IPS-18c (cell line): Measurements from ENCODE around the gene PTCSC3.

ENCODE experiments used
- H3K4me3 ChIP-seq: 2 replicates; pipeline ENCODE4 v1.7.0; 2013; ENCODE audit warnings: low read depth, mild to moderate bottlenecking, low read length, moderate library complexity; ENCODE audit not compliant: insufficient read depth
- H3K9me3 ChIP-seq: one replicate; pipeline ENCODE4 v1.6.1; 2013; ENCODE audit warnings: mild to moderate bottlenecking, low read length, moderate library complexity; ENCODE audit not compliant: control insufficient read depth, insufficient read depth

Gene PTCSC3

DNA sequence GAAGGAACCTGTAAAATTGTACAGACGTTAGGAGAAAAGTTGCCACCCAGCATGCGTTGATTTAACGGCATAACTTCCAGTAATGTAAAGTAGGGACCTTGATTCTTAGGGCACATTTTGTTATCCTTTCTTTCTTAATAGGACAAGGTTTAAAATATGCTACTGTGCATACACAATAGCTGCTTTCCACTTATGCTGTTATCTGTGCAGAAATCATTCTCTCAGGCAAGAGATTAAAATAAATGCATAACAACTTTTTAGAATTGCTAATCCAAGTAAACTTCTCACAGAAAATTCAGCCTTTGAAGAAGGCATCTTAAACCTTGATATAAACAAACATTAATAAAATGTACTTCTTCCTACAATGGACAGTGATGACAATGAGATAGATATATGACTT, 16.0 kb upstream of the PTCSC3 start:
- Histone ChIP-seq H3K9me3 (no peaks in the 10 kb centered on the region), H3K4me3 (no peak overlapping the region)

DNA sequence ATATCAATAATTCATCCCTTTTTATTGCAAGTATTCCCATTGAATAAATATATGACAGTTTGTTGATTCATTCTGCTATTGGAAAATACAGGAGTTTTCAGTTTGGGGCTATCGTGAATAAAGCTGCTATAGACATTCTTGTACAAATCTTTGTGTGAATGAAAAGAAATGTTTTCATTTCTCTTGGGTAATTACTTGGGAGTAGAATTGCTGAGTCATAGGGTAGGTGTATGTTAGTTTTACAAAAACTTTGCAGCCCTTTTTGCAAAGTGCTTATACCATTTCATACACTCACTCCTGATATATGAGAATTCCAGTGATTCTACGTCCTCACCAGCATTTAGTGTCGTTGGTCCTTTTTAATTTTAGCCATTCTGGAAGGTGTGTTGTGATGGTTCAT, 6.9 kb upstream of the PTCSC3 start:
- Histone ChIP-seq H3K4me3 (no peak overlapping the region), H3K9me3 (peaks cover 2% of the 10 kb centered on the region)

DNA sequence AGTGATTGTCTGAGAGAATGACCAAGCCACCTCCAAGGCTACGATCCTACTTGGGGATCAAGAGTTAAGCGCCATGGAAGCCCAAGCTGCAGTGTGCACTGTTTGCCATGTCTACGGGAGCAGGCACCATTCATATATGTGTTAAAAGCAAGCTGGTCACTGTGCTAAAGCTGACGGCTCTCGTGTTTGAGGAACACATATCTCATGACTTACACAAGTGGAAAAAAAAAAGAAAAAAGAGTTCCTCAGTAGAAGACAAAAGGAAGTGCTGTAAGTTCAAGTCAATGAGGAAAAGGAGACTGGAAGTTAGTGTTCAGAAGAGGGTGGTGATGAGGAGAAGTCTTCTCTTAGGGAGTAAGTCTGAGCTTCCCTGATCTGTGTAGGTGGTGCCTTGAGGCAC, 4.9 kb upstream of the PTCSC3 start:
- peaks cover 2% of the 10 kb centered on the region for H3K9me3 ChIP-seq
- H3K4me3 ChIP-seq, result no peak overlapping the region

DNA sequence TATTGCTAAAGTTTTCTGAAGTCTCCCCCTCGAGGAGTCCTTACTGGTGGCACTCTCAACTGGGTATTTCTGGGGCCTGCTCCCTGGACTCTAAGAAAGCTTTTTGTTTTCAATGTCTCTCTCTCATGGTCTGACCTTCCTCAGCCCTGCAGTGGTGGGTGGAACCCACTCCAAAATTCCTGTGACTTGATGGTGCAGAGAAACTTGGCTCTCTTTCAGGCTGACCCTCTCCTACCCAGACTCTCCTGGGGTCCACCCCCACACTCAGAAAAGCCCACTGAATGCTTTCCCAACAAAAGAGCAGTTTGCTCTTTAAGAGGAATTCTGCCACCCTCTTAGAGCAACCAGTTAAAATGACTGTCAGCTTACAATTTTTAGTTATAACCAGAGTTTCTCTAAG, 967 bp upstream of the PTCSC3 start:
- H3K9me3 ChIP-seq, result no peaks in the 10 kb centered on the region

DNA sequence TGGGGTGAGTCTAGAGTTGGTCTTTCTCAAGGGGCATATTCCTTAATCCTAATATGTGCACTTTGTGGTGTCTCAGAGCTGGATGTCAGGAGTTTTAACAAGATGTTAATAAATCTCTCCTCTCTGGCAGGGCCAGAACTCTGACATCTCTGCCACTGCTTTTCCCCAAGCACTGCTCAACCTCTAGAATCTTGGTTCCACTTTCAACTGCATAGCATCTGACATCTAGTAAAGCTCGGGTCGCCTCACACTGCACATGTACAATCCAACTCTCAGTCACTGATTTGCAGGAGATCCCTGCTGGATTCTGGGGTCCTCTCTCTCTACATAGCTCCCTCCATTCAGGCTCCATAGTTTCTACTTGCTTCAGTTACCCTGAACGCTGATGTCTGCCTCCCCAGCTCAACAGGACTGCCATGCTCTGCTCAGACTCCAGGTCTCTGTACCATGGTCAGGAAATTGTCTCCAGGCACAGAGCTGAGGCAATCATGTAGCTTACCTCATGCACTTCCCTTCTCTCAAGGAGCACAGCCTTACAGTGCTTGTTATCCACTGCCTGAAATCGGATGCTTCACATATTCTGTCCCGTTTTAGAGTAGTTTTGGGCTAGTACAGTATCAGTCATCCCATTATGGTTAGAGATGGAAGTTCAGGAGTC, 1.6 kb downstream of the PTCSC3 start:
- H3K4me3 ChIP-seq, result no peak overlapping the region
- no peaks in the 10 kb centered on the region for H3K9me3 ChIP-seq

More for the DNA sequence above, 967 bp upstream of the PTCSC3 start:
- no peak overlapping the region for H3K4me3 ChIP-seq

DNA sequence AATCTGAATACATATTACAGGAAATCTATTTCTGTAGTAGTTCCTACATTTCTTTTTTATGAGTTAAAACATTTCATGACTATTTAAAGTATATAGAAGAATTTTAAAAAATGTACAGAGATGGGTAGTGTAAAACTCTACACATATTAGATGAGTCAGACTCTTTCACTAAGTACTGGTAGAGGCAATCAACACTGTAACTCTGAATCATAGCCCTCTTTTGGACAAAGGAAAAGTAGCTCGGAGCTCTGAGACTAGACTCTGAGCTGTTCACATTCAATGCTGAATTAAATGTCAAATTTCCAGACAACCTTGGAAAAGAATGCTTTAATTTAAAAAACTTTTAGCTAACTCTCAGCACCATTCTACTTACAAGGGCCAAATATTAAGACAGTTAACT, 3.4 kb downstream of the PTCSC3 start:
- H3K9me3 ChIP-seq, result no peaks in the 10 kb centered on the region
- no peak overlapping the region for H3K4me3 ChIP-seq

DNA sequence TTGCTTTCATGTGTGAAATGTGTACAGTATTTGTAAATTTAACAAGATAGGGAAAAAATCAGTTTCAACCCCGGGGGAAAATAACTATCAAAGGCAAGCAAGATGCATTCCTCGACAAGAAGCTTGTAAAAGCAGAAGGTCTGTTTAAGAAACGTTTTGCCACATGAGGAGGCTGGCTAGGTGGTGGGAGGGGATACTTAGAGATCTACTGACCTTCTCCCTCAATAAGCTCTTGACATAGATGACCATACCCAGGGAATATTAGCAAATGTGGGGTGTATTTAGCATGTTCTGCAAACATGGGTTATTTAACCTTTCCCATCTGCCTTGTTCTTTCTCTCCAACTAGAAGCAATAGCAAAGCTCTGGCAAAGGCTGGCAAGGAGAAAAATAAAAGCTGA, 4.9 kb downstream of the PTCSC3 start:
- H3K9me3 ChIP-seq, result no peaks in the 10 kb centered on the region
- no peak overlapping the region for H3K4me3 ChIP-seq

DNA sequence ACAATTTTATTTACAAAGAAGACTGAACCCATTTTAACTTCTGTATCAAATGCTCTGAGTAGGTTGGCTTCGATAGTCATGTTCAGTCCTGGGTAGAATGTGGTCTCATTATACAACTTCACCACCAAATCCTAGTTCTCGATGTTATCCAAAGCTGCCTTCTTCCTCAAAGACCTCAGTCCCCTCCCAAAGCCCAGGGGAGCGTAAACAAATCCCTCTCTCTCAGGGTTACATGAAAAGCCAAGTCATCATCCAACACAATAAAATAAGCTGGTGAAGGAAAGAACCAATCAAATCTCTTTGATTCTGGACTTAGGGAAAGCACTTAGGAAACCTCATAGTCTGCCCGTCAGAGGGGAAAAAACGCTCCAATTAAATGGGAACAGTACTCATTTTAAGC, 9.1 kb downstream of the PTCSC3 start:
- Histone ChIP-seq H3K4me3 (no peak overlapping the region), H3K9me3 (no peaks in the 10 kb centered on the region)

DNA sequence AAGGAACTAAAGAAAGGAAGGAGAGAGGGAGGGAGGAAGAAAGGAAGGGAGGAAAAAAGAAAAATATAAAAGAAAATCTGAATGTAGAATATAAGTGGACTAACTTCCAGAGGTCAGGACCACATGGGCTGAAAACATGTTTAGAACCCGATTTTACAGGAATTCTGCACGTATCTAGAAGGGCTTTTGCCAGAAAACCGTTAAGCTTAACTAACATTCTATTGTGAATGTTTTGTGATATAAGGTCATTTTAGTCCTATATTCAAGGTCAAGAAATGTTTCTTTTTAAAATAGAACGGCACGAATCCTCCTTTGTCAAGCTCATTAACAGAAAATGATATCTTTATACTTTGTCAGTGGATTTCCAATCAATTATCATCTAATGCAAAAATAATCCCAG, 13.1 kb downstream of the PTCSC3 start:
- H3K9me3 ChIP-seq, result no peaks in the 10 kb centered on the region
- H3K4me3 ChIP-seq, result no peak overlapping the region

DNA sequence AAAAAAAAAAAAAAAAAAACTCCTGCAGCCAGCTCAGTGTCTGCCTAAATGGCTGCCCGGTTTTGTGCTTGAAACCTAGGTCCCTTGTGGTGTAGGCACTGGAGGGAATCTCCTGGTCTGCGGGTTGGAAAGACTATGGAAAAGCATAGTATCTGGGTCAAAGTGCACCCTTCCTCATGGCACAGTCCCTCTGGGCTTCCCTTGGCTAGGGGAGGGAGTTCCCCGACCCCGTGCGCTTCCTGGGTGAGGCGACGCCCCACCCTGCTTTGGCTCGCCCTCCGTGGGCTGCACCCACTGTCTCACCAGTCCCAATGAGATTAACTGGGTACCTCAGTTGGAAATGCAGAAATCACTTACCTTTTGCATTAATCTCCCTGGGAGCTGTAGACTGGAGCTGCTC, 14.3 kb downstream of the PTCSC3 start:
- Histone ChIP-seq H3K9me3 (no peaks in the 10 kb centered on the region), H3K4me3 (0 out of 2 replicates have a peak overlapping the region, but pooled peaks have one; percentile 10)

DNA sequence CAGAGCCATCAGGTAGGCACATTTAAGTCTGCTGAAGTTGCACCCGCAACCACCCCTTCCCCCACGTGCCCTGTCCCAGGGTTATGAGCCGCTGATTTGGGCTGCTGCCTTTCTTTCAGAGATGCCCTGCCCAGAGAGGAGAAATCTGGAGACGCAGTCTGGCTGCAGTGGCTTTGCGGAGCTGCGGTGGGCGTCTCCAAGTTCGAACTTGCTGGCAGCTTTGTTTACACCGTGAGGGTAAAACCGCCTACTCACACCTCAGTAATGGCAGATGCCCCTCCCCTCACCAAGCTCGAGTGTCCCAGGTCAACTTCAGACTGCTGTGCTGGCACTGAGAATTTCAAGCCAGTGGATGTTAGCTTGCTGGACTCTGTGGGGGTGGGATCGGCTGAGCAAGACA, 14.7 kb downstream of the PTCSC3 start:
- H3K4me3 ChIP-seq, result no peak overlapping the region
- H3K9me3 ChIP-seq, result no peaks in the 10 kb centered on the region

DNA sequence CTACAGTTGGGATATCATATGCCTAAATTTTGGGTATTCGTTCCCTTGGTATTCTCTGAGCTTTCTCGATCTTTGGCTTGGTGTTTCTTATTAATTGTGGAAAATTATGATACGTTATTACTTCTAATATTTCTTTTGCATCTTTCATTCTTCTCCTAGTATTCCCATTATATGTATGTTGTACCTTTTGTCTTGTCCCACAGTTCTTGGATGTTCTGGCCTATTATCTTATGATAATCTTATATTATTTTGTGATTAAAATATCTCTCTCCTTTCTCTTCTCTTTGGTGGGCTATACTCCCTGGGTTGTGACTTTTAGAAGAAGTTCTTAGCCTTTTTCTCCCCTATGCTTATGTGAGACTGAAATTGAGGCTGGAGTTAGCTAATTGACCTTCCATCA, 25.2 kb downstream of the PTCSC3 start:
- Histone ChIP-seq H3K4me3 (no peak overlapping the region), H3K9me3 (peaks cover 2% of the 10 kb centered on the region)

DNA sequence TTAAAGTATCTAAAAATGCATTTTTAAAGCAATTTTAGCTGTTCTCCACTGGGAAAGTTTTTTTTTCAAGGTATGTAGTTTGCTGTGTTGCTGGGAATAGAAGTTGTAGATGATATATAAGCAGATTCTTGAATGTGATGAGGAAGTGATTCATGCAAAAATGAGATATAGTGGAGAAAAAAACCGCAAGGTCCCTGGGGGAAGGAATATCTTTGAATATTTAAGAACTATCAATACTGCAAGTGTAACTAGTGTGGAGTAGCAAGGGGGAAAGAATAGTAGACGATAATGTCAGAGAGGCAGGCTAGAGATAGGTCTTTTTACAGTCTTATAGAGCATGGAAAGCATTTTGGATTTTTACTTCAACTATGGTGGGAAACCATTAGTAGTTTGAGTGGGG, 42.5 kb downstream of the PTCSC3 start:
- no peaks in the 10 kb centered on the region for H3K9me3 ChIP-seq
- no peak overlapping the region for H3K4me3 ChIP-seq

DNA sequence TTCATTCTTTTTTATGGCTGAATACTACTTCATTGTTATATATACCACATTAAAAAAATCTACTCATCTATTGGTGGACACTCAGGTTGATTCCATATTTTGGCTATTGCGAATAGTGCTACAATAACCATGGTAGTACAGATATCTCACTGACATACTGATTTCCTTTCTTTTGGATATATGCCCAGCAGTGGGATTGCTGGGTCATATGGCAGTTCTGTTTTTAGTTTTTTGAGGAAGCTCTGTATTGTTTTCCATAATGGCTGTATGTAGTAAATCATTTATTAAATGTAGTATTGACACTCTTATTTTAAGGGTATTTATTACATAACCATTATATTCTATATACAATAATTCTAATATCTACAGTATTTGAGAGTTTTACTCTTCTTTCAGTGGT, 43.7 kb downstream of the PTCSC3 start:
- H3K4me3 ChIP-seq, result no peak overlapping the region
- no peaks in the 10 kb centered on the region for H3K9me3 ChIP-seq

DNA sequence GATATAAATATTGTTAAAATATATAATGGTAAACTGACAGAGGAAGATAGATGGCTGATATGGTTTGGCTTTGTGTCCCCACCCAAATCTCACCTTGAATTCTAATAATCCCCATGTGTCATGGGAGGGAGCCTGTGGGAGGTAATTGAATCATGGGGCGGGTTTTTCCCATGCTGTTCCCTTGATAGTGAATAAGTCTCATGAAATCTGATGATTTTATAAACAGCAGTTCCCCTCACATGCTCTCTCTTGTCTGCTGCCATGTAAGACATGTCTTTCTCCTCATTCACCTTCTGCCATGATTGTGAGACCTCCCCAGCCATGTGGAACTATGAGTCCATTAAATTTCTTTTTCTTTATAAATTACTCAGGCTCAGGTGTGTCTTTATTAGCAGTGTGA, 46.3 kb downstream of the PTCSC3 start:
- no peaks in the 10 kb centered on the region for H3K9me3 ChIP-seq
- H3K4me3 ChIP-seq, result no peak overlapping the region

DNA sequence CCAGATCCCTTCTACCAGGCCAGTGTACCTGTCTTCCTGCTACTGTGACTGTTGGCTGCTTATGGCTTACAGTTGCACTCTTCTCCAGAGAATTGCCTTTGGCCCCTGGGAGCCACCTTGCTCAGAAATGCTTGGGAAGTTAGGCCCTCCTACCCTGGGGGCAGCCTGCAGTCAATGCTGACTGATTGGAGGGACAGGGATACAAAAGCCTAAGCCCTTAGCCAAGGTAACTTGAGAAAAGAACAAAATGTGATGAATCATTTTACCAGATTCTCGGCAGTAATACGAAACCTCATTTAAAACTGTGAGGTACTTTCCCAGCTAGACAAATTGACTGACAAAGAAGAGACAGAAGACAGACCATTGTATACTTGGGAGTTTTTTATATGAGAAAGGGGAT, 47.3 kb downstream of the PTCSC3 start:
- Histone ChIP-seq H3K9me3 (no peaks in the 10 kb centered on the region), H3K4me3 (no peak overlapping the region)

DNA sequence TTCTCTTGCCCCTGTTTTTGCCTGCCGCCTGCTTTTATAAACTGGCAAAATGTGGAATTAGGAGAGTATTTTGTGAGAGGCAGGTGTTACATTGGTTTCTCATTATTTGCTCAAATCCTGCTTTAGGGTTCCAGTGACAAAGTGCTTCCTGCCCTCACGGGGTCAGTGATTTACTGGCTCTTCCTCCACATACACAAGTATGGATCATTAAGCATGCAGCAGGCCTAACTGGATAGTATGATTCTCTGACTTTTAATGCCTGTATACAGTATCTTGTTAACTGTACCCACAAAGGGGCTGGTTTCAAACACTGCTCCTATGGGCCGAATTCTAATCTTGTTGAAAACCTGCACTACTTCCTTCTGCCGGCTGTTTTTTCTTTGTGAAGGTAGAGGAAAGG, 63.2 kb downstream of the PTCSC3 start:
- H3K4me3 ChIP-seq, result no peak overlapping the region
- no peaks in the 10 kb centered on the region for H3K9me3 ChIP-seq

DNA sequence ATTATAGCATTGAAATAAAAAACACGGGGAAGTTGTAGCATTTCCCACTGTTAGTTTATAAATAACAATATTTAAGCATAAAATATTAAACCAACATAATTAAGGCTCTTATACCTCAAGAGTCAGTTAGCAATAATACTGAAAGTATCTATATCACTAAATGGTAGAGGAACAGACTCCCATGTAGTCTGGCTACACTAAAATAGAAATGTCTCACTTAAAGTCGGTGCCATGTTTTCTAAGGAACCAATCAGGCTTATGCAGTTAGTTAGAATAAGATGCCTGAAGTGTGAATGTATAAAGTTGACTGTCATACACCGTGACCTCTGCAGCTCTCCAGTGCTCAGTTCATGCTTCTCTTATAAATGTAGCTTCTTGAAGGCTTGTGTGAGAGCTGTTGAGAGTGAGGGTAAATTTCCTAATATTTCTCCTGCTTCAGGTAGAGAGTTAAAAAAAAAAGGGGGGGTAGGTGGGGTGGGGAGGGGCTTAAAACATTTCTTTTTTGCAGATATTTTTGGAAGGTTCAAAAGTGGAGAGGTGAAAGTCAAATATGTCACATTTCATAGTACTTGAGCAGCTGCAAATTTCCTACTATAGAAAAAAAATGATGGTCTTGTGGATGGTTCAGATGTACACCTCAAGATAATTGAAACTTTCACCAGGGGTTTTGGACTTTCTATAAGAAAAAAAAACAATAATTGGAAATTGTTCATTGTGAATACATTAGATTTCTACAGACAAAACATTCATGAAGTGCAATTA, 64.5 kb downstream of the PTCSC3 start:
- Histone ChIP-seq H3K9me3 (no peaks in the 10 kb centered on the region), H3K4me3 (no peak overlapping the region)

DNA sequence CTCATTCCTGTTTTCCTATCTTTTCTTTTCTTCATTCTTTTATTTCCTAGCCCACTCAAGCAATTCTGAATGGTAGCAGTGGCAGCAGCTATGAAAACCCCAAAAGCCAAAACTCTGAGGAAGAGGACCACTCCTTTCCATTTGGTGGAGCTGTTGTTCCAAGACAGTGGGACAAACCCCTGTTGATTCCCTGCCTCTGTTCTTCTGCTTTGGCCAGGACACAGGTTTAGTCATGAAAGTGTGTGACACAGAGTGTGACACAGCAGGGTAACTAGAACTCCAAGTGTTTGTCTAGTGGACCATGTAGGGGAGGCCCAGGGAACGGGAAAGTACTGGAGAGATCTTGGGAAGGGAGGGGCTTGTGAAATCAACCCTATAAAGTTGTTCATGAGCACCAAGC, 71.1 kb downstream of the PTCSC3 start:
- no peaks in the 10 kb centered on the region for H3K9me3 ChIP-seq

More for the DNA sequence above, 71.1 kb downstream of the PTCSC3 start:
- H3K4me3 ChIP-seq, result no peak overlapping the region
